ENCODE results near the gene LTN1. TPM values are rescaled to one million over a fixed set of nuclear protein-coding genes. Genes with fewer than 3 reads are reported as not detected.

LTN1 gene
- total RNA-seq, 1 experiment from 2014 or later, result 23.9 TPM

DNA sequence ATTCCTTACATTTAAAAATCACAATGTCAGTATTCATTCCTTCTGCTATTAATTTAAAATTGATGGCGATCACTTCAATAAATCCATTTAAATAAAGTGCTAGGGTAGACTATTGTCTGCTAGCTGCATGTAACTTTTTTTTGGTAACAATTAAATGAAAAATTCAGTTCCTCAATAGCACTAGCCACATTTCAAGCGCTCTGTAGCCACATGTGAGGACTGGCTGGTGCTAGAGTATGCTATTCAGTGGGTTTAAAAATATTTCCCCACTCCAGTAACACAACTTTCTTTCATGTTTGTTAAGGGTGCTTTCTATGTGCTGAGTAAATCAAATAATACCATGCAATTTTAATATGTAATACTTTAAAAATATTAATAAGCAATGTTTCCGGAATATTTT, 108.2 kb downstream of the LTN1 start:
- H2BK5ac ChIP-seq (ENCODE audit: insufficient read length, low read length), result no peak overlapping the region
- H3K18ac ChIP-seq (ENCODE audit: insufficient read length, low read depth, low read length), result no peak overlapping the region
- H2BK12ac ChIP-seq (ENCODE audit: insufficient read length, low read depth, low read length), result no peak overlapping the region
- no peaks in the 10 kb centered on the region for H3K27me3 ChIP-seq (ENCODE audit: insufficient read depth, low read length)
- H3K23me2 ChIP-seq (ENCODE audit: insufficient read length, low read depth, low read length, poor library complexity, severe bottlenecking), result no peaks in the 10 kb centered on the region
- DNase-seq, result no peak
- H2AFZ ChIP-seq (ENCODE audit: low read length), result no peak overlapping the region
- no peak overlapping the region for H3T11ph ChIP-seq (ENCODE audit: low read length)
- Mint-ChIP-seq H3K27me3 (ENCODE audit: low read depth) (peaks cover 5% of the 10 kb centered on the region), H3K9me3 (peaks cover 0 to 4% of the 10 kb centered on the region in 2 experiments; a peak in 1 of 5 replicates), H3K4me1 (peaks cover 0 to 8% of the 10 kb centered on the region in 2 experiments; a peak in 2 of 4 replicates), H3K27ac (no peak overlapping the region; a peak in 1 of 7 replicates), H3K36me3 (ENCODE audit: insufficient read depth in 1 of 3, low read depth in 3 of 3) (peaks cover 7 to 21% (median 21%) of the 10 kb centered on the region in 3 experiments), H3K4me3 (peak overlapping the region; percentile 93 to 96)
- no peaks in the 10 kb centered on the region for H3K9me3 ChIP-seq (ENCODE audit: control insufficient read depth, low read depth, low read length)
- 100% methylated on average over 1 of the region's 3 CpGs for WGBS (ENCODE audit: extremely low coverage, insufficient read length, low lambda C conversion rate)
- H3K79me2 ChIP-seq (ENCODE audit: insufficient read depth, low read length), result no peaks in the 10 kb centered on the region
- H4K5ac ChIP-seq (ENCODE audit: insufficient read length, low read depth, low read length), result no peak overlapping the region
- H3K9ac ChIP-seq (ENCODE audit: extremely low read depth, insufficient read length, low read length), result no peak overlapping the region
- no peak overlapping the region for H3K27ac ChIP-seq (ENCODE audit: insufficient read length, low read depth, low read length)
- H4K20me1 ChIP-seq (ENCODE audit: control insufficient read depth, insufficient read depth, insufficient read length), result no peaks in the 10 kb centered on the region
- H3K79me1 ChIP-seq (ENCODE audit: insufficient read depth, low read depth, low read length, poor library complexity, severe bottlenecking), result no peaks in the 10 kb centered on the region
- TF ChIP-seq, protein P1, sequence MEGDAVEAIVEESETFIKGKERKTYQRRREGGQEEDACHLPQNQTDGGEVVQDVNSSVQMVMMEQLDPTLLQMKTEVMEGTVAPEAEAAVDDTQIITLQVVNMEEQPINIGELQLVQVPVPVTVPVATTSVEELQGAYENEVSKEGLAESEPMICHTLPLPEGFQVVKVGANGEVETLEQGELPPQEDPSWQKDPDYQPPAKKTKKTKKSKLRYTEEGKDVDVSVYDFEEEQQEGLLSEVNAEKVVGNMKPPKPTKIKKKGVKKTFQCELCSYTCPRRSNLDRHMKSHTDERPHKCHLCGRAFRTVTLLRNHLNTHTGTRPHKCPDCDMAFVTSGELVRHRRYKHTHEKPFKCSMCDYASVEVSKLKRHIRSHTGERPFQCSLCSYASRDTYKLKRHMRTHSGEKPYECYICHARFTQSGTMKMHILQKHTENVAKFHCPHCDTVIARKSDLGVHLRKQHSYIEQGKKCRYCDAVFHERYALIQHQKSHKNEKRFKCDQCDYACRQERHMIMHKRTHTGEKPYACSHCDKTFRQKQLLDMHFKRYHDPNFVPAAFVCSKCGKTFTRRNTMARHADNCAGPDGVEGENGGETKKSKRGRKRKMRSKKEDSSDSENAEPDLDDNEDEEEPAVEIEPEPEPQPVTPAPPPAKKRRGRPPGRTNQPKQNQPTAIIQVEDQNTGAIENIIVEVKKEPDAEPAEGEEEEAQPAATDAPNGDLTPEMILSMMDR (conservative IDR thresholded peaks at IDR 0.05), result no peak
- no peak overlapping the region for H2BK120ac ChIP-seq (ENCODE audit: low read depth, low read length, poor library complexity, severe bottlenecking)
- no peak overlapping the region for H2BK20ac ChIP-seq (ENCODE audit: low read depth, low read length, poor library complexity, severe bottlenecking)
- H2BK15ac ChIP-seq (ENCODE audit: low read depth, low read length), result no peak overlapping the region
- no peaks in the 10 kb centered on the region for H3K4me1 ChIP-seq (ENCODE audit: insufficient read depth, low read length)
- no peak overlapping the region for H2AK5ac ChIP-seq (ENCODE audit: insufficient read length, low read length)
- H4K8ac ChIP-seq (replicated peaks; ENCODE audit: insufficient read length, low read depth, low read length), result no peak overlapping the region
- peak overlapping the region; percentile 77 for H3K4me2 ChIP-seq (ENCODE audit: insufficient read depth, insufficient read length, low read length)
- no peak overlapping the region for H3K4ac ChIP-seq (ENCODE audit: low read depth, low read length)
- H4K91ac ChIP-seq (ENCODE audit: insufficient read length, low read depth, low read length), result no peak overlapping the region
- H3K14ac ChIP-seq (ENCODE audit: insufficient read depth, low read length), result no peak overlapping the region
- H3K56ac ChIP-seq (ENCODE audit: insufficient read length, low read depth, low read length), result no peak overlapping the region
- H3K23ac ChIP-seq (ENCODE audit: insufficient read length, low read depth, low read length), result no peak overlapping the region

Data from H9 (cell line).